ENCODE data around the gene CPT1C.

GRCh38 chr19:49752701-49753100, 61.8 kb downstream of the CPT1C start:
- TF ChIP-seq CTCF (IDR thresholded peaks at IDR 0.05) (no peak), EZH2 (IDR thresholded peaks at IDR 0.05; ENCODE audit: borderline replicate concordance, insufficient read depth, low read depth, low read length, poor library complexity, severe bottlenecking) (no peak)
